NB4 (cell line): ENCODE results near the gene RGS8.

ENCODE experiments used
- POLR2A ChIP-seq: IDR thresholded peaks from 2 replicates; pipeline ENCODE4 v1.6.1; 2011; ENCODE audit warnings: mild to moderate bottlenecking; ENCODE audit not compliant: insufficient read length; ENCODE audit errors: extremely low read depth
- TF ChIP-seq, protein P1 (sequence below): IDR thresholded peaks from one replicate; pipeline ENCODE4 v1.5.1; 2012; ENCODE audit warnings: low read depth, low read length
- TF ChIP-seq, protein P2 (sequence below): IDR thresholded peaks from 2 replicates; pipeline ENCODE4 v1.6.1; 2011; ENCODE audit warnings: low read depth, low read length

DNA sequence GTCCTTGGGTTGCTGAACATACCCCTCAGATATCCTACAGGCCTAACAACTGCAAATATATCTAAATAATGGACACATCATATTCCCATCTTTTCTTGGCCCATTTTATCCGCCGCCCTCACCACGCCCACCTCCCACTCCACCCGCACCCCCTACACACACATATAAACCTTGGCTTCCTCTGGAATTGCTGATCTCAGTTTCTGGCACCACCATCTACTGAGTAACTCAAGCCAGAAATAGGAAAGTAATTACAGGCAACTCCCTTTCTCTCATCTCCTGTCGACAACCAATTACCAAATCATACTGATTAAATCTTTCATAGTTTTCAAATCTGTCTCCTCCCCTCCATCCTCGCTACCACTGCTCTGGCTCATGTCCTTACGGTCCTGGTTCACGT lies 4.7 kb downstream of the RGS8 start:
- TF ChIP-seq, protein P1, sequence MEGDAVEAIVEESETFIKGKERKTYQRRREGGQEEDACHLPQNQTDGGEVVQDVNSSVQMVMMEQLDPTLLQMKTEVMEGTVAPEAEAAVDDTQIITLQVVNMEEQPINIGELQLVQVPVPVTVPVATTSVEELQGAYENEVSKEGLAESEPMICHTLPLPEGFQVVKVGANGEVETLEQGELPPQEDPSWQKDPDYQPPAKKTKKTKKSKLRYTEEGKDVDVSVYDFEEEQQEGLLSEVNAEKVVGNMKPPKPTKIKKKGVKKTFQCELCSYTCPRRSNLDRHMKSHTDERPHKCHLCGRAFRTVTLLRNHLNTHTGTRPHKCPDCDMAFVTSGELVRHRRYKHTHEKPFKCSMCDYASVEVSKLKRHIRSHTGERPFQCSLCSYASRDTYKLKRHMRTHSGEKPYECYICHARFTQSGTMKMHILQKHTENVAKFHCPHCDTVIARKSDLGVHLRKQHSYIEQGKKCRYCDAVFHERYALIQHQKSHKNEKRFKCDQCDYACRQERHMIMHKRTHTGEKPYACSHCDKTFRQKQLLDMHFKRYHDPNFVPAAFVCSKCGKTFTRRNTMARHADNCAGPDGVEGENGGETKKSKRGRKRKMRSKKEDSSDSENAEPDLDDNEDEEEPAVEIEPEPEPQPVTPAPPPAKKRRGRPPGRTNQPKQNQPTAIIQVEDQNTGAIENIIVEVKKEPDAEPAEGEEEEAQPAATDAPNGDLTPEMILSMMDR: no peak
- TF ChIP-seq, protein P2, sequence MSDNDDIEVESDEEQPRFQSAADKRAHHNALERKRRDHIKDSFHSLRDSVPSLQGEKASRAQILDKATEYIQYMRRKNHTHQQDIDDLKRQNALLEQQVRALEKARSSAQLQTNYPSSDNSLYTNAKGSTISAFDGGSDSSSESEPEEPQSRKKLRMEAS: no peak
- TF ChIP-seq POLR2A: no peak
